Hematopoietic multipotent progenitor cell treated with erythropoietin and hydrocortisone succinate and interleukin-3 and kit ligand, for 4 days (in vitro differentiated cells): ENCODE data around the gene SPACA4.
"Not testable (repeated sequence)": the region's sequence is repeated elsewhere in the genome, so short reads cannot be mapped to it uniquely, and the experiment has no call there.

ENCODE experiments used
- DNase-seq: peaks from one replicate; pipeline ENCODE4 v3.0.0-alpha.2; 2015

The SPACA4 gene, protein sequence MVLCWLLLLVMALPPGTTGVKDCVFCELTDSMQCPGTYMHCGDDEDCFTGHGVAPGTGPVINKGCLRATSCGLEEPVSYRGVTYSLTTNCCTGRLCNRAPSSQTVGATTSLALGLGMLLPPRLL

DNA sequence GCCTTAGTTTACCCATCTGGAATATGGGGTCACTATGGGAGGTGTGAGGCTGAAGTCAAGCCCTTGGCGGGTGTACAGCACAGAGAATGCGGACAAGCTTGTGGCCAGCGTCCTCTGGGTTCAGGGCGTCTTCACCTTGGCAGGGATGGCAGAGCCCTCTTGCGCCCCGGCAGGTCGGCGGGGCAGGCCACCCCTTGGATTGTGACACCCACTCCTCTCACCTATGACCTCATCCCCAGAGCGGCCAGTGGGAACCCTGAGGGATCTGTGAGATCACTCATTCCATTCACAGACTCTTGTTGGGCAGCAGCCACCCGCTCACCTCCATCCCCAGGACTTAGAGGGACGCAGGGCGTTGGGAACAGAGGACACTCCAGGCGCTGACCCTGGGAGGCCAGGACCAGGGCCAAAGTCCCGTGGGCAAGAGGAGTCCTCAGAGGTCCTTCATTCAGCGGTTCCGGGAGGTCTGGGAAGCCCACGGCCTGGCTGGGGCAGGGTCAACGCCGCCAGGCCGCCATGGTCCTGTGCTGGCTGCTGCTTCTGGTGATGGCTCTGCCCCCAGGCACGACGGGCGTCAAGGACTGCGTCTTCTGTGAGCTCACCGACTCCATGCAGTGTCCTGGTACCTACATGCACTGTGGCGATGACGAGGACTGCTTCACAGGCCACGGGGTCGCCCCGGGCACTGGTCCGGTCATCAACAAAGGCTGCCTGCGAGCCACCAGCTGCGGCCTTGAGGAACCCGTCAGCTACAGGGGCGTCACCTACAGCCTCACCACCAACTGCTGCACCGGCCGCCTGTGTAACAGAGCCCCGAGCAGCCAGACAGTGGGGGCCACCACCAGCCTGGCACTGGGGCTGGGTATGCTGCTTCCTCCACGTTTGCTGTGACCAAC is at the start of gene SPACA4:
Gene SPACA4, plus strand, starts transcription at position 280 of the 896 bp plus-strand sequence. Its CDS starts 237 bp downstream, at position 517.
- DNase-seq: no peak

GRCh38 chr19:48556825-48557224 is 49.7 kb upstream of the SPACA4 start:
- no peak for DNase-seq

DNA sequence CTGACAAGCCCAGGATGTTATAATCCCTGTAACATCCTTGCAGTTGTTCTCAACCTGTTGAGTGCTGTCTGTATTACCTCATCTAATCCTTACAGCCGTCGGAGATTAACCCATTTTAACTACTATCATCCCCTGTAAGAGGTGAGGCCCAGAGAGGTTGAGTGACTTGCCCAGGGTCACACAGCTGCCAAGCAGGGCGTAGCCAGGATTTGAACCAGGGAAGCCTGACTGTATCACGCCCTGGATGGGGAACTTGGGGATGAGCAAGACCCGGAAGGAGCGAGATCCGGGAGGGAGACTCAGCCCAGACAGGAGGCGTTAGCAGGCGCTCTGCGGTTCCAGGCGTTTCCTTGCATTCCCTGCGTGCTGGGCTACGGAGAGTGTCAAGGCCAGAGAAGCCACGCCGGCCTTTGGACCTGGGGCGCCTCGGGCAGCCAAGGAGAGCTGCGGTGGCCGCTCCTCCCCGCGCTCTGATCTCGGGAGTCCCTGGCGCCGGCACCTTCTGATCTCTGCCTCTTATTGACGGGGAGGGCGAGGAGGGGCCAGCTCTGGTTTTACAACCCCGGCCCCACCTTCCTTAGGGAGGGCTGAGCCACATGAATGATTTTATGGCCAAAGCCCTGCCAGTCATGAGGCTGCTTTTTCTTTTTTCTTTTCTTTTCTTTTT is 48.4 kb upstream of the SPACA4 start:
- DNase-seq: peak; percentile 46

- DNase-seq: peak; percentile 50
These were observed 46.4 kb upstream of the SPACA4 start for GRCh38 chr19:48560095-48560530.

- no peak for DNase-seq
These were observed 45.1 kb upstream of the SPACA4 start for GRCh38 chr19:48561412-48561811.

- DNase-seq: no peak
These were observed 41.5 kb upstream of the SPACA4 start for GRCh38 chr19:48565090-48565489.

DNA sequence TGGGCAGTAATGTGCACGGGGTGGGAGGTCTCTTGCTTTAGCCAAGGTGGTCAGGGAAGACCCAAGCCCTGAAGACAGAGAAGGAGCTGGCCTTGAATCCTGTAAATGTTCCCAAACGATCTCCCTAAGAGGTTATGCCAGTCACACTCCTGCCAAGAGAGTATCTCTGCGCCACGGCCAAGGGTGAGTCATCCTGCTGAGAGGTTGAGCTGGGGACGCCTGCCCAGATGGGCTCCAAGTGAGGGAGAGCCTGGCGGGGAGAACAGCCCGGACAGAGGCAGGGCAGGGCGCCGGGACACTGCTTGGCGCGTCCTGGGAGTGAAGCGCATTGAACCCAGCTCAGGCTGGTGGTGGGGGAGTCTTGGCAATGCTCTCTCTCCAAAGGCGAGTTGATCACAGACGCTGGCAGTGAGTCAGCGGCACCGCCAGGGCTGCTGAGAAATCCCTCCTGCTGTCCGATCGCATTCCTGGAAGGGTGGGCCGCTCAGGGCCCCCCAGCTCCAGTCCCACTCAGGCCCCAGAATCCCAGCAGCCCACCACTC is 38.1 kb upstream of the SPACA4 start:
- DNase-seq: peak; percentile 58

DNA sequence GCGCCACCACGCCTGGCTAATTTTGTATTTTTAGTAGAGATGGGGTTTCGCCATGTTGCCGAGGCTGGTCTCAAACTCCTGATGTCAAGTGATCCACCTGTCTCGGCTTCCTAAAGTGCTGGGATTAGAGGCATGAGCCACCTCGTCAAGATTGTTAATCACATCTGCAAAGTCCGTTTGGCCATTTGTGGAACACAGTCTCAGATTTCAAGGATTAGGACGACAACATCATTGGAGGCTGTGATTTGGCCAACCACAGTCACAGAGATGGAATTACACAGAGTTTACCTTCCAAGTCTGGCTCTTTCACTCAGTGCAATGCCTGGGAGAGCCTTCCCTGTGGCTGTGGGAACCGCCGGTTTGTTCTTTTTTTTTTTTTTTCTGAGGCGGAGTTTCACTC is 36.7 kb upstream of the SPACA4 start:
- no peak for DNase-seq

DNA sequence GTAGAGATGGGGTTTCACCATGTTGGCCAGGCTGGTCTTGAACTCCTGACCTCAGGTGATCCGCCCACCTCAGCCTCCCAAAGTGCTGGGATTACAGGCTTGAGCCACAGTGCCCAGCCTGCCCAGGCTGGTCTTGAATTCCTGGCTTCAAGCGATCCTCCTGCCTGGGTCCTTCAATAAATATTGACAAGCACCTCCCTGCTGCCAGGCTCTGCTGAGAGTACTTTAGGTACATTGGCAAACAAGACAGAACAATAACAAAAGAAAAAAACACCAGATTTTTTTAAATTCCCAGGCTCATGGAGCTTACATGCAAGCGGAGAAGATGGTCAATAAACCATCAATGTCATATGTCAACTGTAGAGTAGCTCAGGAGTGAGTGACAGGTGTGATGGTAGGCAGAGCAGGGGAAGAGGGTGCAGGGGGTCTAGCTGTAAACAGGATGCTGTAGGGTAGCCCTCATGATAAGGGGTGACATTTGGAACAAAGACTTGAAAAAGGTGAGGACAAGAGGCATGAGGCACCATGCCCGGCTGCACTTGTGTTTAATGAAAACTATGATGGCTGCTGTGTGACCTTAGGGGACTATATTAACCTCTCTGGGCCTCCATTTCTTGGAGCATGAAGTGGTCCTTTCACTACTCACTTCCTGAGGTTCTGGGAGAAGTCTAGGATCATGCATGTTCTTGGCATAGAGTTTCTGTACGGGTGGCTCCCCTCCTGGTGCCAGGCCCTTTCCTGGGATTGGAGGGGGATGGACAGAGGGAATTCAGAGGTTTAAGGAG is 35.0 kb upstream of the SPACA4 start:
- DNase-seq: no peak

- DNase-seq: no peak
These were observed 33.4 kb upstream of the SPACA4 start for GRCh38 chr19:48573163-48573505.

- no peak for DNase-seq
These were observed 30.5 kb upstream of the SPACA4 start for GRCh38 chr19:48575931-48576622.

GRCh38 chr19:48577908-48578307 is 28.6 kb upstream of the SPACA4 start:
- DNase-seq: not testable (repeated sequence)

GRCh38 chr19:48578891-48579290 is 27.7 kb upstream of the SPACA4 start:
- no peak for DNase-seq

DNA sequence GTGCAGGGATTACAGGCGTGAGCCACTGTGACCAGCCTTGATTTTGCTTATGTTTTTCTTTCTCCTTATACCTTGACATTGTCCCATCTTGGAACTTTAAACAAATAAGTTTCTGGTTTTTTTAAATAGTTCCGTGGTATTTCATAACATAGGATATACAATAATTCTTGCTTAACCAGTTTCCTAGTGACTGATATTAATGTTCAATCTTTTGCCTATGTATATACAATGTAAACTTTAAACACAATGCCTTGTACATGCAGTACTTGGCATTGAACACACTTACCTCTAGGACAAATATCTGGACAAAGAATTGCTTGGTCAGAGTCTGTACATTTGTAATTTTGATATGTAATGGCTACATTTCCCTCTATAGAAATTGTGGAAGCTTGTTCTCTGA is 24.4 kb upstream of the SPACA4 start:
- no peak for DNase-seq

GRCh38 chr19:48587387-48587786 is 19.2 kb upstream of the SPACA4 start:
- DNase-seq: no peak

- DNase-seq: peak; percentile 95
These were observed 17.7 kb upstream of the SPACA4 start for GRCh38 chr19:48588670-48589401.

DNA sequence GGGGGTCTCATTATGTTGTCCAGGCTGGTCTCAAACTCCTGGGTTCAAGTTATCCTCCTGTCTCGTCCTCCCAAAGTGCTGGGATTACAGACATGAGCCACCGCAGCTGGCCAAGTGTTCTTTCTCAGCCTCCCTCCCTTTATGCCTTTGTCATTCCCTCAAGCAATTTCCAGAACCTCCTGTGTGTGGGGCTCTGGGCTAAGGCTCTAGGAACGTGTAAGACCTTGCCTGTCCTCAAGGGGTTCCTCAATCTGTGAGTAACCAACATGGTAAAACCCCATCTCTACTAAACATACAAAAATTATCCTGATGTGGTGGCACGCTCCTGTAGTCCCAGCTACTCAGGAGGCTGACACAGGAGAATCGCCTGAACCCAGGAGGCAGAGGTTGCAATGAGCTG is 15.5 kb upstream of the SPACA4 start:
- peak; percentile 58 for DNase-seq

- DNase-seq: no peak
These were observed 11.4 kb upstream of the SPACA4 start for GRCh38 chr19:48595171-48595570.

- no peak for DNase-seq
These were observed 10.7 kb upstream of the SPACA4 start for GRCh38 chr19:48595833-48596232.

GRCh38 chr19:48596237-48596636 is 10.3 kb upstream of the SPACA4 start:
- no peak for DNase-seq

- DNase-seq: peak; percentile 15
These were observed 9.7 kb upstream of the SPACA4 start for GRCh38 chr19:48596679-48597465.
